ENCODE data around the gene KCNMB3.

DNA sequence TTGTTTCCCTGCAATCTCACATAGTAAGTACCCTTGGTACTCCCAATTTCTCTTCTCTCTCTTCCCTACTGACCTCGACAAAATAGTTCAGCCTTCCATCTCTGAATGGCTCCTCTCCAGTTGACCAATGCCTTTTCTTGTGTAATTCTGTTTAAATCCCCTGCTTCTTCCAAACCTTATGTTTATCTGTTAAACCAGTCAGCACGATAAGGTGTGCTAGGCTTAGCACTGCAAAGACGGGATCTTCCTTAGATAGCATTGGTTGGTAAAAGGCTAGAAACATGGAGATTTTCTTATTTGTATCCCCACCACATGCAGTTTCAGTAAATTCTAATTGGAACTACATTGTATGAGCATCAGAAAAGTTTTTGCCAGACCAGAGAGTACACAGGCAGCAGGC lies 25.8 kb upstream of the KCNMB3 start:
- TF ChIP-seq, protein P1, sequence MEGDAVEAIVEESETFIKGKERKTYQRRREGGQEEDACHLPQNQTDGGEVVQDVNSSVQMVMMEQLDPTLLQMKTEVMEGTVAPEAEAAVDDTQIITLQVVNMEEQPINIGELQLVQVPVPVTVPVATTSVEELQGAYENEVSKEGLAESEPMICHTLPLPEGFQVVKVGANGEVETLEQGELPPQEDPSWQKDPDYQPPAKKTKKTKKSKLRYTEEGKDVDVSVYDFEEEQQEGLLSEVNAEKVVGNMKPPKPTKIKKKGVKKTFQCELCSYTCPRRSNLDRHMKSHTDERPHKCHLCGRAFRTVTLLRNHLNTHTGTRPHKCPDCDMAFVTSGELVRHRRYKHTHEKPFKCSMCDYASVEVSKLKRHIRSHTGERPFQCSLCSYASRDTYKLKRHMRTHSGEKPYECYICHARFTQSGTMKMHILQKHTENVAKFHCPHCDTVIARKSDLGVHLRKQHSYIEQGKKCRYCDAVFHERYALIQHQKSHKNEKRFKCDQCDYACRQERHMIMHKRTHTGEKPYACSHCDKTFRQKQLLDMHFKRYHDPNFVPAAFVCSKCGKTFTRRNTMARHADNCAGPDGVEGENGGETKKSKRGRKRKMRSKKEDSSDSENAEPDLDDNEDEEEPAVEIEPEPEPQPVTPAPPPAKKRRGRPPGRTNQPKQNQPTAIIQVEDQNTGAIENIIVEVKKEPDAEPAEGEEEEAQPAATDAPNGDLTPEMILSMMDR (IDR thresholded peaks at IDR 0.05; ENCODE audit: insufficient read depth, low read depth, low read length): no peak
- TF ChIP-seq EZH2 (IDR thresholded peaks at IDR 0.05; ENCODE audit: insufficient read depth, low read length): no peak

Measured in astrocyte (in vitro differentiated cells and primary cell).